GM18951 (cell line): ENCODE results near the gene ST7.

Experiments used
- POLR2A ChIP-seq: IDR thresholded peaks from 4 replicates; pipeline ENCODE4 v1.6.1; 2011; ENCODE audit warnings: mild to moderate bottlenecking; ENCODE audit not compliant: insufficient read length, insufficient read depth; ENCODE audit errors: extremely low read depth
- in situ Hi-C: fragments of 300-500 bp; cut with MboI; formaldehyde crosslinking; loops from one replicate; pipeline ENCODE4 v1.12.0; 2022; ENCODE audit warnings: low sequenced_read_pairs, mixed read lengths, inconsistent platforms; ENCODE audit not compliant: unreplicated experiment

ST7 gene

DNA sequence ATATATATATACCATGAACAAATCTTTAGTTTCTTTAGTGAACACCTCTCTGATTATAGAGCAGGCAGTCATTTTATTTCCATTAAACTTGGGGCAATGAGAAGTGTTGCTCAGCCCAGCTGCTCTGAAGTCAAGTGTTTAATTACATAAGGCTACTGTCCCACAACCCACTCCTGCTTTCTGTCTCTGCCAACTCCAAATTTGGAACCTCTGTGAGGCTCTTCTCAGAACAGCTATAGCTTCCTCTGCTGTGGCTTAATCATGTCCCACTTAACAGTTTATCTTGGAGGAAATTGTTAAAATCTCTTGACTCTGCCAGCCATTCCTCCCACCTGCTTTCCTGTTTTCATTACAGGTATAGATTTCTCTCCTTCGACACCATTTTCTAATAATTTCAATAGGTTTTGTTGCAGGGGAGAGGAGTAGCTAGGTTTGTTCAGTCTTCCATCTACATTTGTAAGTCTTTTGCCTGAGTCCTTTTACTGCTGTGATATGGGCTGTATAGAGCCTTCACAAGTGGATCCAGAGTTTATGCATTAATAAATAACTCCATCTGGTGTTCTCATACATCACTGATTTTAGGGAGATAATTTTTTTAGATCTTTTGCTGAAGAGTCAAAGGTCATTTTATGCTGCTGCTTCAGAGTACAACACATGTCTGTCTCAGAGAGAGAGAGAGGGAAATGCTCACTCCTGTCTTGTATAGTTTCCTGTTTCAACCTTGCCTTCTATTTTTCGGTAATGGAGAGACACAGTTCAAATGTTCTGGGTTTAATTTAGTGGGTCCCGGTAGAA is 199.1 kb downstream of the ST7 start:
- in situ Hi-C loops: no loop called here
- no peak for TF ChIP-seq POLR2A

GRCh38 chr7:117153016-117153545 is 199.8 kb downstream of the ST7 start:
- TF ChIP-seq POLR2A: no peak
- in situ Hi-C loops: no loop called here

GRCh38 chr7:117154721-117155120 is 201.4 kb downstream of the ST7 start:
- TF ChIP-seq POLR2A: no peak
- in situ Hi-C loops: no loop called here

GRCh38 chr7:117155694-117156093 is 202.4 kb downstream of the ST7 start:
- TF ChIP-seq POLR2A: no peak
- in situ Hi-C loops: no loop called here

GRCh38 chr7:117157241-117158209 is 204.2 kb downstream of the ST7 start:
- in situ Hi-C loops: no loop called here

GRCh38 chr7:117158941-117159697 is 205.8 kb downstream of the ST7 start:
- in situ Hi-C loops: no loop called here
- no peak for TF ChIP-seq POLR2A

More at GRCh38 chr7:117157241-117158209, 204.2 kb downstream of the ST7 start:
- no peak for TF ChIP-seq POLR2A

- in situ Hi-C loops: no loop called here
- no peak for TF ChIP-seq POLR2A
Observed at GRCh38 chr7:117163101-117163500, 209.8 kb downstream of the ST7 start.

DNA sequence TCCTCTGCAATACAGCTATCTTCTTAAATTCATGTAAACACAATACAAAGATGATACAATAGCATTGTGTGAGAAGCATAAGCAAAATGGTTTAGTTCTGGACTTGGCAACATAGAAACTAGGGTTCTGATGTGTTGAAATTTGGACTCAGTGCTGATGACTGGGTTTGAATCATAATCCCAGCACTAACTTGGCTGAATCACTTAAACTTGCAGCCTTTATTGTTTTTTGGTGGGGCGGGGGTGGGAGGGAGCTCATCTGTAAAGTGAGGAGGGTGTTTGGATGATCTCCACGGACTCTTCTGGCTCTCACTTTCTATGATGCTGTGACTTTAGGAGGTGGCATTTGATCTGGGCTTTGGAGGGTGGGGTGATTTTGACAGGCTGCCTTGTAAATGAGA is 211.3 kb downstream of the ST7 start:
- no peak for TF ChIP-seq POLR2A
- in situ Hi-C loops: no loop called here

DNA sequence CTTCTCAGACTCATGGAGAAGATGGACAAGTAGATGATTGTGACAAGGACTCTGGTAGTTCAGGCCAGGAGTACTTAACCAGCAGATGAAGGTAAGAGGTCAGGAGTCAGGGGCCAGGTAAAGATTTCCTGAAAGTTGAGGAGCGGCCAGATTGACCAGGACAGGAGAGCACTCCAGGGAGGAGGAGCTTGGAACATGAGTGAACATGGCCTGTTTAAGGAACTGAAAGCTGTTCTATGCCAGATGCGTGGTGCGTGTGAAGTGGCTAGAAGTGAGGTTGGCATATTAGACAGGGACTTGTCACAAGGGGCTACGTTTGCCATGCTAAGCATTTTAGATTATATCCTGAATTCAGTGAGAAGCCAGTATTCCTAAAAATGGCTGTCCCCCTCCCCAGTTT is 212.4 kb downstream of the ST7 start:
- TF ChIP-seq POLR2A: no peak

GRCh38 chr7:117169907-117170306 is 216.6 kb downstream of the ST7 start:
- TF ChIP-seq POLR2A: no peak
- in situ Hi-C loops: no loop called here

More for the DNA sequence above, 212.4 kb downstream of the ST7 start:
- in situ Hi-C loops: no loop called here

- in situ Hi-C loops: no loop called here
- TF ChIP-seq POLR2A: no peak
Observed at GRCh38 chr7:117171106-117171505, 217.8 kb downstream of the ST7 start.

DNA sequence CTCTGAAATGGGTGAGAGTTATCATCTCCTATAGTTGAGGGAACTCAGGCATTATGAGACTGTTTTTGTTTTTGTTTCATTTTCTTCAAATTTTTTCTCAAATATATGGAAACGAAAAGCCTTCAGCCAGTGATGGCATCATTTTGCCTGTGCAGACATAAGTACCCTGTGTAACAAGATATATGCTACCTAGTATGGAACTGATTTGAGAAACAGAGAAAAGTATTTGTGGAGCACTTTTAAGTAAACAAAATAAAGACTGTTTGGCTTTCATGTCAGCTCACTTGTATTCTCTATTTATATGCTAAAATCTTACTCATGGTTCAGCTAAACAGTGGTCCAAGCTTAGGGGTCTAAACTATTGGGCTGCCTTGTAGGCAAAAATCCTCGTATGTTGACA is 219.0 kb downstream of the ST7 start:
- TF ChIP-seq POLR2A: no peak
- in situ Hi-C loops: no loop called here

DNA sequence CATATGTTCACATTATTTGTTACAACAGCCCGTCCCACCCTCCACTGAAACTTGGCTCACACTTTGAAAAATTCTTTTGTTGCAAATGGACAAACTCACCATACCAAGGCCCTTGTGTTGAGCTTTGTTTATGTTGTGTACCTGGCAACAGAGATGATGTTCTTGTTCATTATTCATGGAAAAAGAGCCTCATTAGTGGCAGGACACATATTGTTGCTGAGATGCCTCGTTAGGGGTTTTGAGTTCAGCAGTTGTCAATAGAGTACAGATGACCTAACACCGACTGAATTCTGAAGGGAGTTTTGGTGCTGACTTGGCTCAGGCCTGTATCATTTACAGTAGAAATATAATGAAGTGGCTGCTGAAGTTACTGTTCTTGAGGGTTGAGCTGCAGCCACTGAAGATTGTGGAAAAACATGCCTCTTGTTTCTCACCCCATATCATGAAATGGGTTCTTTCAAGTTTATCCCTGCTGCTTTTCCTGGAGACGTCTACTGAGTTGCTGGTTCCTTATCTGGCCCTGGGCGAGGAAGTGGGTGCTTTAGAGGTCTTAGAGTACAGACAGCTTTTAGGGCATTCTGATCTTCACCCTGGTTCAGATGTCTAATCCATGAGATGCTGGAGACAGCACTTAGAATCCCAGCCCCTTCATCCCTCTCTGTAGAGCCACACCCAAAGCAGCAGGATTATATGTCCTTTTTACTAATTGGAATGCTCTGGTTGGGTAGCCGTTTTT is 219.9 kb downstream of the ST7 start:
- TF ChIP-seq POLR2A: no peak
- in situ Hi-C loops: no loop called here
